ENCODE data around the gene SDK2.

Gene SDK2

GRCh38 chr17:73595479-73595878 lies 48.8 kb downstream of the SDK2 start:
- DNase-seq (ENCODE audit: low read depth): peak; percentile 7
- peak; percentile 47 for TF ChIP-seq CTCF (conservative IDR thresholded peaks at IDR 0.05; ENCODE audit: low read depth, low read length)

GRCh38 chr17:73595068-73595467 lies 49.2 kb downstream of the SDK2 start:
- TF ChIP-seq CTCF (conservative IDR thresholded peaks at IDR 0.05; ENCODE audit: low read depth, low read length): no peak
- no peak overlapping the region for H3K4me3 ChIP-seq (ENCODE audit: low read depth, low read length)
- no peak for DNase-seq (ENCODE audit: low read depth)

More at GRCh38 chr17:73595479-73595878, 48.8 kb downstream of the SDK2 start:
- no peak overlapping the region for H3K4me3 ChIP-seq (ENCODE audit: low read depth, low read length)

- DNase-seq (ENCODE audit: low read depth): no peak
- no peak for TF ChIP-seq CTCF (conservative IDR thresholded peaks at IDR 0.05; ENCODE audit: low read depth, low read length)
- H3K4me3 ChIP-seq (ENCODE audit: low read depth, low read length): no peak overlapping the region
These were observed 49.6 kb downstream of the SDK2 start for GRCh38 chr17:73594598-73594997.

GRCh38 chr17:73594025-73594424 lies 50.2 kb downstream of the SDK2 start:
- no peak for DNase-seq (ENCODE audit: low read depth)
- H3K4me3 ChIP-seq (ENCODE audit: low read depth, low read length): no peak overlapping the region
- no peak for TF ChIP-seq CTCF (conservative IDR thresholded peaks at IDR 0.05; ENCODE audit: low read depth, low read length)

- no peak for TF ChIP-seq CTCF (conservative IDR thresholded peaks at IDR 0.05; ENCODE audit: low read depth, low read length)
- DNase-seq (ENCODE audit: low read depth): no peak
- no peak overlapping the region for H3K4me3 ChIP-seq (ENCODE audit: low read depth, low read length)
These were observed 50.8 kb downstream of the SDK2 start for GRCh38 chr17:73593249-73593965.

GRCh38 chr17:73592501-73592961 lies 51.7 kb downstream of the SDK2 start:
- no peak overlapping the region for H3K4me3 ChIP-seq (ENCODE audit: low read depth, low read length)
- DNase-seq (ENCODE audit: low read depth): no peak
- no peak for TF ChIP-seq CTCF (conservative IDR thresholded peaks at IDR 0.05; ENCODE audit: low read depth, low read length)

GRCh38 chr17:73592079-73592415 lies 52.2 kb downstream of the SDK2 start:
- no peak overlapping the region for H3K4me3 ChIP-seq (ENCODE audit: low read depth, low read length)
- DNase-seq (ENCODE audit: low read depth): no peak
- no peak for TF ChIP-seq CTCF (conservative IDR thresholded peaks at IDR 0.05; ENCODE audit: low read depth, low read length)
